OCI-LY7 (cell line): ENCODE results near the gene NUB1. TPM values are rescaled to one million over a fixed set of nuclear protein-coding genes. Genes with fewer than 3 reads are reported as not detected.
A peak's percentile ranks its signal among the peaks of the same experiment; 100 is the strongest.

Source experiments
- BruUV-seq: library from RNA; stranded (reverse); fragments of 400-500 nt; replicated peaks from 2 replicates; lab custom pipeline; 2021; lab: Mats Ljungman, UMichigan
- CTCF ChIA-PET: fragments of 300-600 bp; sonication (Branson Sonifier 250); formaldehyde crosslinking; loops from one replicate; lab custom pipeline; 2022; ENCODE audit warnings: antibody characterized with exemption; ENCODE audit not compliant: unreplicated experiment; lab: Charles Lee
- POLR2A ChIA-PET: fragments of 300-600 bp; sonication (Branson Sonifier 250); formaldehyde crosslinking; loops from one replicate; lab custom pipeline; 2022; ENCODE audit warnings: antibody characterized with exemption; lab: Charles Lee
- DNase-seq: peaks from one replicate; pipeline ENCODE4 v3.0.0-alpha.2; 2015; ENCODE audit warnings: low spot score
- H2AFZ ChIP-seq: fragments of 200-600 bp; sonication (generic), shearing (Covaris generic); 2 replicates; pipeline ENCODE4 v1.6.1; 2014; ENCODE audit warnings: mild to moderate bottlenecking, antibody characterized with exemption, low read length, moderate library complexity
- H3K27ac ChIP-seq: fragments of 200-600 bp; sonication (generic); 2 replicates; pipeline ENCODE4 v1.5.1; 2014; ENCODE audit warnings: mixed run types, low read depth, mild to moderate bottlenecking, moderate library complexity, low read length, inconsistent platforms; ENCODE audit not compliant: poor library complexity, severe bottlenecking
- H3K36me3 ChIP-seq: fragments of 200-600 bp; sonication (generic); 2 replicates; pipeline ENCODE4 v1.6.1; 2014; ENCODE audit warnings: mild to moderate bottlenecking, antibody characterized with exemption, low read length, moderate library complexity, mixed read lengths; ENCODE audit not compliant: insufficient read depth
- H3K4me1 ChIP-seq: fragments of 200-600 bp; sonication (generic); 2 replicates; pipeline ENCODE4 v1.5.1; 2014; ENCODE audit warnings: mild to moderate bottlenecking, low read length; ENCODE audit not compliant: insufficient read depth, poor library complexity, severe bottlenecking
- H3K4me2 ChIP-seq: fragments of 200-600 bp; sonication (generic); 2 replicates; pipeline ENCODE4 v1.6.1; 2014; ENCODE audit warnings: mild to moderate bottlenecking, low read length
- H3K4me3 ChIP-seq: fragments of 200-600 bp; sonication (generic); 2 replicates; pipeline ENCODE4 v1.5.1; 2014; ENCODE audit warnings: mild to moderate bottlenecking, low read depth, low read length; ENCODE audit not compliant: poor library complexity, severe bottlenecking
- H3K79me2 ChIP-seq: fragments of 200-600 bp; sonication (generic); 2 replicates; pipeline ENCODE4 v1.6.1; 2016; ENCODE audit warnings: low read depth, mild to moderate bottlenecking, low read length, moderate library complexity, mixed read lengths; ENCODE audit not compliant: insufficient read depth
- H3K9me2 ChIP-seq: fragments of 200-600 bp; sonication (generic); 2 replicates; pipeline ENCODE4 v1.6.1; 2016; ENCODE audit warnings: mild to moderate bottlenecking, low read length, mixed read lengths; ENCODE audit not compliant: insufficient read depth
- H3K9me3 ChIP-seq: fragments of 200-600 bp; sonication (generic); 2 replicates; pipeline ENCODE4 v1.6.1; 2014; ENCODE audit warnings: mild to moderate bottlenecking, mixed run types, low read length, mixed read lengths
- H4K20me1 ChIP-seq: fragments of 200-600 bp; sonication (generic); 2 replicates; pipeline ENCODE4 v1.6.1; 2014; ENCODE audit warnings: mild to moderate bottlenecking, antibody characterized with exemption, low read length, moderate library complexity, mixed read lengths; ENCODE audit not compliant: insufficient read depth
- EZH2phosphoT487 ChIP-seq: fragments of 200-600 bp; sonication (generic); IDR thresholded peaks from 2 replicates; pipeline ENCODE4 v1.6.1; 2018; ENCODE audit warnings: low read depth, borderline replicate concordance, mild to moderate bottlenecking, mixed run types, antibody characterized with exemption, low read length, moderate library complexity, mixed read lengths
- intact Hi-C: fragments of 100-400 bp; cut with micrococcal nuclease; formaldehyde crosslinking; loops from one replicate; pipeline ENCODE4 v1.10.0; 2022; ENCODE audit not compliant: unreplicated experiment
- total RNA-seq, 2 experiments: library from RNA; depleted of rRNA in 1 of 2; stranded (reverse); fragments of >200 nt in 1 of 2; shearing (Covaris generic) in 1 of 2; gene quantifications; 2 replicates each; pipeline ENCODE4 v1.2.3, GENCODE V29; 2014 to 2022
- TF ChIP-seq, protein P1 (sequence below): fragments of 200-600 bp; sonication (generic); conservative IDR thresholded peaks from 2 replicates; pipeline ENCODE4 v1.5.1; 2014; ENCODE audit warnings: mild to moderate bottlenecking, antibody characterized with exemption, low read length, moderate library complexity, mixed read lengths

NUB1 gene
- total RNA-seq, 2 experiments from 2014 or later = 44.1 to 50.7 TPM

DNA sequence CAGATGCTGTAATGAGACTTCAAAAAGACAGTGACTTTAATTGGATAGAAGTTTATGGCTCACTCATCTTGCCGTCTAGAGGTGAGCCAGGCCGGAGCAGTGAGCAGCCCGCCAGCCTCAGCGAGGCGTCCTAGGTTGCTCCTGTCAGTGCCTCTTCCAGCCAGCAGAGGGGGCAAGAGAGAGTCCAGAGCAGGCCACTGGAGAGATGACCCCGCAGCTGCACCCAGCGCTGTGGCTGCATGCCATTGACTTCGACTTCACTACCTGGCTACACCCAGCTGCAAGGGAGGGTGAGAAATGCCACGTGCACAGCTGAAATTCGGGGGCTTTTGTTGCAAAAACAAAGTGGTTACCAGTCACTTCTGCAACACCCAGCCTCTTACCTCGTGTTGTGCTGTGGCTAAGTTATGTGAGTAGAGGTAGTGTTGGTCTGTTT lies 26.5 kb downstream of the NUB1 start:
- Histone ChIP-seq H3K79me2 (no peaks in the 10 kb centered on the region), H3K4me3 (no peak overlapping the region), H3K9me3 (no peaks in the 10 kb centered on the region), H3K4me2 (no peak overlapping the region), H3K4me1 (peaks cover 3% of the 10 kb centered on the region), H3K36me3 (peaks cover 18% of the 10 kb centered on the region), H2AFZ (no peak overlapping the region), H4K20me1 (no peaks in the 10 kb centered on the region), H3K27ac (no peak overlapping the region), H3K9me2 (no peaks in the 10 kb centered on the region)
- ChIA-PET POLR2A (interaction anchor here (0.6 to 0.7 kb wide), 3 partner anchors 74 to 166 kb away, joined by 3 to 5 read pairs (median 3); no protein-coding TSS in a partner anchor), CTCF (no interaction called here)
- no TSS peak for BruUV-seq
- DNase-seq = peak; percentile 78
- TF ChIP-seq, protein P1, sequence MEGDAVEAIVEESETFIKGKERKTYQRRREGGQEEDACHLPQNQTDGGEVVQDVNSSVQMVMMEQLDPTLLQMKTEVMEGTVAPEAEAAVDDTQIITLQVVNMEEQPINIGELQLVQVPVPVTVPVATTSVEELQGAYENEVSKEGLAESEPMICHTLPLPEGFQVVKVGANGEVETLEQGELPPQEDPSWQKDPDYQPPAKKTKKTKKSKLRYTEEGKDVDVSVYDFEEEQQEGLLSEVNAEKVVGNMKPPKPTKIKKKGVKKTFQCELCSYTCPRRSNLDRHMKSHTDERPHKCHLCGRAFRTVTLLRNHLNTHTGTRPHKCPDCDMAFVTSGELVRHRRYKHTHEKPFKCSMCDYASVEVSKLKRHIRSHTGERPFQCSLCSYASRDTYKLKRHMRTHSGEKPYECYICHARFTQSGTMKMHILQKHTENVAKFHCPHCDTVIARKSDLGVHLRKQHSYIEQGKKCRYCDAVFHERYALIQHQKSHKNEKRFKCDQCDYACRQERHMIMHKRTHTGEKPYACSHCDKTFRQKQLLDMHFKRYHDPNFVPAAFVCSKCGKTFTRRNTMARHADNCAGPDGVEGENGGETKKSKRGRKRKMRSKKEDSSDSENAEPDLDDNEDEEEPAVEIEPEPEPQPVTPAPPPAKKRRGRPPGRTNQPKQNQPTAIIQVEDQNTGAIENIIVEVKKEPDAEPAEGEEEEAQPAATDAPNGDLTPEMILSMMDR = peak; percentile 92
- TF ChIP-seq EZH2phosphoT487 = no peak
- intact Hi-C loops = loop anchor here (1.0 to 5.0 kb wide), 3 partner anchors 80 to 391 kb away; no protein-coding TSS in a partner anchor

DNA sequence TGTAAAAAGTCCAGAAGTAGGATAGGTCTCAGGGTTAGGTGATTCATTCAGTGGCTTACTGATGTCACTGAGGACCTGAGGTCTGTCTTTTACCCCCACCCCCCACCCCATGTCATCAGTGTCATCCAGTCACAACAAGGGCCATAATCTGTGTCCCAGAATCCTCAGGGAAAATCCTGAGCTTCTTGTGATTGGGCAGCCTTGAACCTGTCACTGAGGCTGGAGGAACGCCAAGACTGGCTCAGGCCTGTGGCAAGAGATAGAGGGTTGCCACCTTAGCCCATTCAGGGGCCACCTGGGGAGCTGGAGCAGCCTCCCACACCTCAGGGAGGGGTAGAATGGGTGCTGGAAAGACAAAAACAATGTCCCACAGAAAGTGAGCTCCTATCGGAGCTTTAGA lies 29.7 kb downstream of the NUB1 start:
- intact Hi-C loops = no loop called here
- no peak overlapping the region for H3K4me2 ChIP-seq
- BruUV-seq = no TSS peak
- ChIA-PET POLR2A (interaction anchor here (0.5 kb wide), 1 partner anchor 628 kb away, joined by 3 read pairs; no protein-coding TSS in a partner anchor), CTCF (no interaction called here)
- H3K36me3 ChIP-seq = peaks cover 17% of the 10 kb centered on the region; the same call in 1 of the 2 replicates
- H3K79me2 ChIP-seq = no peaks in the 10 kb centered on the region
- H4K20me1 ChIP-seq = no peaks in the 10 kb centered on the region
- TF ChIP-seq EZH2phosphoT487 = no peak
- TF ChIP-seq, protein P1 = no peak
- peaks cover 3% of the 10 kb centered on the region for H3K4me1 ChIP-seq
- H3K27ac ChIP-seq = no peak overlapping the region
- H3K4me3 ChIP-seq = no peak overlapping the region
- H2AFZ ChIP-seq = no peak overlapping the region
- H3K9me2 ChIP-seq = no peaks in the 10 kb centered on the region
- no peaks in the 10 kb centered on the region for H3K9me3 ChIP-seq
- DNase-seq = no peak

DNA sequence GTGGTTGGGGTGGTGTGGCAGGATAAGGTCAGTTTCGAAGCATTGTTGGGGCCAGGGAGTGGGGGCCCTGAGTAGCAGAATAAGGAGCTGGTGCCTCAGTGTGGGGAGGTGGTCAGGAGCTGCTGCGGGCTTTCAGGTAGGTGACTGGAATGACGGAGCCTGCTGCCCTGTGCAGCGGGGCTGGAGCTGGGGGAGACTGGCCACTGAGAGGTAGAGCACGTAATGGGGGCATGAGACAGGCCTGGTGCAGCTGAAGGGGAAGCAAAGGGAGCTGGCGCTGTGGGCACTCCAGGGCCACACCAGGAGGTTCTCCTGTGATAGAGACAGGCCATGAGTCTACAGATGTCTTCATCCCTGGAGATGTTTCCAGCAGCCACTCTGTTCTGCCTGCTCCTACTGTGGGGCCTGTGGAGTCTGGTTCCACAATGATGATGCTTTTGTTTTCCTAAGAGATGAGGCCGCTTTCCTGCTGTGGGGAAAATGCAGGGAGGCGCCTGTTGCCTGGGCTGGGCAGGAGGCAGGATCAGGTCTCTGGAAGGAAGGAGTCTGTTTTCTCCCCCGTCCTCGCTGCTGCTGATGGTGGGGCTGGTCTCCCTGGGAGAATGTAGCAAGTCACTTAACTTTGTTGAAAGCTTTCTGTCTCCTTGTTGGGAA lies 31.1 kb downstream of the NUB1 start:
- DNase-seq = no peak
- no peaks in the 10 kb centered on the region for H3K9me2 ChIP-seq

More for the DNA sequence above, 31.1 kb downstream of the NUB1 start:
- Histone ChIP-seq H3K4me1 (peaks cover 3% of the 10 kb centered on the region), H4K20me1 (no peaks in the 10 kb centered on the region), H3K27ac (no peak overlapping the region), H2AFZ (no peak overlapping the region), H3K4me3 (no peak overlapping the region), H3K79me2 (no peaks in the 10 kb centered on the region), H3K36me3 (peaks cover 17% of the 10 kb centered on the region; the same call in 1 of the 2 replicates), H3K4me2 (no peak overlapping the region), H3K9me3 (no peaks in the 10 kb centered on the region)
- CTCF ChIA-PET = no interaction called here
- TF ChIP-seq, protein P1 = no peak
- no peak for TF ChIP-seq EZH2phosphoT487
- no TSS peak for BruUV-seq
- POLR2A ChIA-PET = no interaction called here
- intact Hi-C loops = no loop called here
